H1 (cell line): ENCODE measurements around the gene TTC29. TPM values are rescaled to one million over a fixed set of nuclear protein-coding genes. Genes with fewer than 3 reads are reported as not detected.

ENCODE experiments used
- CTCF ChIA-PET: fragments of 300-600 bp; sonication (Branson Sonifier 250); formaldehyde crosslinking; loops from one replicate; lab custom pipeline; 2021; ENCODE audit not compliant: partially characterized antibody; lab: Charles Lee
- POLR2A ChIA-PET: fragments of 300-600 bp; sonication (Branson Sonifier 250); formaldehyde crosslinking; loops from one replicate; lab custom pipeline; 2021; ENCODE audit warnings: inconsistent platforms; ENCODE audit not compliant: partially characterized antibody; lab: Charles Lee
- DNase-seq, 2 experiments: peaks; one replicate each; pipeline versions ENCODE4 v3.0.0 to v3.0.0-alpha.2; 2010 to 2022; ENCODE audit warnings: low spot score in 2 of 2, low read depth in 1 of 2, mixed read lengths in 1 of 2
- FAIRE-seq: peaks from 2 replicates; lab custom pipeline; 2011; peaks lifted over from hg19 to GRCh38; lab: Jason Lieb, UNC
- H2AFZ ChIP-seq: 2 replicates; pipeline ENCODE4 v1.8.1; 2012; ENCODE audit warnings: low read length, inconsistent platforms
- H2AK5ac ChIP-seq: 2 replicates; pipeline ENCODE4 v1.6.1; 2013; ENCODE audit warnings: low read depth, low read length
- H2BK120ac ChIP-seq: replicated peaks from 2 replicates; pipeline ENCODE3; 2013; ENCODE audit warnings: low read depth, low read length, inconsistent platforms
- H2BK12ac ChIP-seq: 2 replicates; pipeline ENCODE4 v1.6.1; 2013; ENCODE audit warnings: low read depth, low read length
- H2BK15ac ChIP-seq: 2 replicates; pipeline ENCODE4 v1.6.1; 2013; ENCODE audit warnings: low read length
- H2BK20ac ChIP-seq: 2 replicates; pipeline ENCODE4 v1.6.1; 2013; ENCODE audit warnings: low read length
- H2BK5ac ChIP-seq: 2 replicates; pipeline ENCODE4 v1.6.1; 2013; ENCODE audit warnings: low read depth, low read length
- H3K14ac ChIP-seq: 2 replicates; pipeline ENCODE4 v1.6.1; 2013; ENCODE audit warnings: inconsistent platforms; ENCODE audit not compliant: insufficient read length
- H3K18ac ChIP-seq: 2 replicates; pipeline ENCODE4 v1.6.1; 2013; ENCODE audit warnings: low read length; ENCODE audit errors: extremely low read depth
- H3K23ac ChIP-seq: 2 replicates; pipeline ENCODE4 v1.6.1; 2013; ENCODE audit warnings: inconsistent platforms; ENCODE audit not compliant: insufficient read length
- H3K23me2 ChIP-seq: 2 replicates; pipeline ENCODE4 v1.6.1; 2013; ENCODE audit warnings: low read depth, low read length
- H3K27ac ChIP-seq: 2 replicates; pipeline ENCODE4 v1.6.1; 2011; ENCODE audit warnings: low read depth, low read length, inconsistent platforms
- H3K27me3 ChIP-seq, 4 experiments: replicated peaks in 1 of 4; 1 replicate in 1 of 4; 2 replicates in 3 of 4; pipeline versions ENCODE4 v1.6.1 to v1.8.1; 2011 to 2013; ENCODE audit warnings: low read length in 3 of 4, mild to moderate bottlenecking in 3 of 4, inconsistent platforms in 2 of 4, mixed read lengths in 2 of 4, moderate library complexity in 1 of 4; ENCODE audit not compliant: control insufficient read depth in 3 of 4, insufficient read depth in 3 of 4; ENCODE audit errors: extremely low read depth in 1 of 4
- H3K36me3 ChIP-seq, 4 experiments: 2 replicates each; pipeline versions ENCODE4 v1.6.1 to v1.8.1; 2011 to 2013; ENCODE audit warnings: mild to moderate bottlenecking in 4 of 4, low read length in 3 of 4, moderate library complexity in 2 of 4, control low read depth in 1 of 4, inconsistent platforms in 1 of 4; ENCODE audit not compliant: insufficient read depth in 4 of 4, control insufficient read depth in 2 of 4
- H3K4ac ChIP-seq: replicated peaks from 2 replicates; pipeline ENCODE3; 2013; ENCODE audit warnings: low read length, low read depth, mixed read lengths, inconsistent platforms; ENCODE audit not compliant: insufficient read length
- H3K4me1 ChIP-seq, 4 experiments: replicated peaks in 1 of 4; 1 replicate in 1 of 4; 2 replicates in 3 of 4; pipeline versions ENCODE4 v1.6.1 to v1.8.1; 2011 to 2013; ENCODE audit warnings: low read length in 3 of 4, inconsistent platforms in 2 of 4, mixed read lengths in 1 of 4; ENCODE audit not compliant: insufficient read depth in 4 of 4, control insufficient read depth in 3 of 4
- H3K4me2 ChIP-seq, 2 experiments: 2 replicates each; pipeline versions ENCODE4 v1.6.1 to v1.8.1; 2011 to 2013; ENCODE audit warnings: low read depth in 2 of 2, low read length in 2 of 2, control low read depth in 1 of 2, inconsistent platforms in 1 of 2, mild to moderate bottlenecking in 1 of 2; ENCODE audit not compliant: insufficient read depth in 1 of 2
- H3K4me3 ChIP-seq, 4 experiments: fragments of 200-600, 300-600 bp in 1 of 4; sonication (generic), shearing (Covaris generic), sonication (Bioruptor Twin) in 1 of 4; 2 replicates each; pipeline versions ENCODE4 v1.5.1 to v1.8.1; 2011 to 2016; ENCODE audit warnings: low read length in 4 of 4, low read depth in 3 of 4, control low read depth in 2 of 4, inconsistent platforms in 2 of 4, mild to moderate bottlenecking in 2 of 4, mixed read lengths in 1 of 4, moderate library complexity in 1 of 4; ENCODE audit not compliant: insufficient read depth in 2 of 4; ENCODE audit errors: extremely low read depth in 1 of 4
- H3K56ac ChIP-seq: replicated peaks from 2 replicates; pipeline ENCODE3; 2013; ENCODE audit warnings: low read depth, mild to moderate bottlenecking, mixed read lengths, low read length, inconsistent platforms; ENCODE audit not compliant: insufficient read length
- H3K79me1 ChIP-seq: 2 replicates; pipeline ENCODE4 v1.6.1; 2013; ENCODE audit warnings: low read depth, low read length, control low read depth
- H3K79me2 ChIP-seq, 2 experiments: 2 replicates each; pipeline versions ENCODE4 v1.6.1 to v1.8.1; 2012 to 2013; ENCODE audit warnings: low read length in 2 of 2, mild to moderate bottlenecking in 2 of 2, inconsistent platforms in 1 of 2; ENCODE audit not compliant: insufficient read depth in 2 of 2, control insufficient read depth in 1 of 2
- H3K9ac ChIP-seq, 4 experiments: replicated peaks in 1 of 4; 1 replicate in 1 of 4; 2 replicates in 3 of 4; pipeline versions ENCODE4 v1.6.1 to v1.8.1; 2011 to 2013; ENCODE audit warnings: low read depth in 3 of 4, low read length in 3 of 4, control low read depth in 2 of 4, mild to moderate bottlenecking in 2 of 4, moderate library complexity in 2 of 4, inconsistent platforms in 1 of 4; ENCODE audit errors: extremely low read depth in 1 of 4
- H3K9me3 ChIP-seq, 2 experiments: 2 replicates each; pipeline versions ENCODE4 v1.6.1 to v1.8.1; 2012 to 2013; ENCODE audit warnings: mild to moderate bottlenecking in 2 of 2, moderate library complexity in 2 of 2, control low read depth in 1 of 2, inconsistent platforms in 1 of 2, low read depth in 1 of 2, low read length in 1 of 2, mixed read lengths in 1 of 2; ENCODE audit not compliant: insufficient read depth in 2 of 2
- H4K20me1 ChIP-seq, 2 experiments: replicated peaks in 1 of 2; 2 replicates each; pipeline versions ENCODE3 to v1.8.1; 2011 to 2013; ENCODE audit warnings: inconsistent platforms in 2 of 2, low read length in 2 of 2, mild to moderate bottlenecking in 1 of 2; ENCODE audit not compliant: insufficient read depth in 2 of 2, control insufficient read depth in 1 of 2
- H4K5ac ChIP-seq: 2 replicates; pipeline ENCODE4 v1.6.1; 2013; ENCODE audit warnings: low read length, low read depth, mixed read lengths, inconsistent platforms; ENCODE audit not compliant: insufficient read length
- H4K8ac ChIP-seq: 2 replicates; pipeline ENCODE4 v1.8.0; 2013; ENCODE audit warnings: mild to moderate bottlenecking, moderate library complexity, low read length, inconsistent platforms; ENCODE audit not compliant: insufficient read depth; ENCODE audit errors: extremely low read depth
- H4K91ac ChIP-seq: replicated peaks from 2 replicates; pipeline ENCODE3; 2013; ENCODE audit warnings: low read length, mixed read lengths, inconsistent platforms; ENCODE audit not compliant: insufficient read length
- ASH2L ChIP-seq: fragments of 200-600, 300-600 bp; sonication (generic); IDR thresholded peaks from one replicate; pipeline ENCODE4 v1.7.1; 2017; ENCODE audit warnings: low read length
- BCL11A ChIP-seq, 2 experiments: IDR thresholded peaks; one replicate each; pipeline ENCODE4 v1.6.1; 2011; ENCODE audit warnings: low read depth in 2 of 2, low read length in 2 of 2, mild to moderate bottlenecking in 2 of 2
- HDAC2 ChIP-seq, 2 experiments: fragments of 300-600 bp in 1 of 2; sonication (generic) in 1 of 2; IDR thresholded peaks; 2 replicates each; pipeline ENCODE4 v1.6.1; 2011 to 2012; ENCODE audit warnings: low read depth in 2 of 2, low read length in 2 of 2, mild to moderate bottlenecking in 2 of 2, moderate library complexity in 2 of 2, borderline replicate concordance in 1 of 2, inconsistent platforms in 1 of 2
- KDM4A ChIP-seq: IDR thresholded peaks from one replicate; pipeline ENCODE4 v1.7.1; 2012; ENCODE audit warnings: low read depth, mild to moderate bottlenecking, moderate library complexity, low read length, inconsistent platforms; ENCODE audit not compliant: severe bottlenecking
- RBBP5 ChIP-seq: IDR thresholded peaks from 2 replicates; pipeline ENCODE4 v1.7.1; 2012; ENCODE audit warnings: low read depth, mild to moderate bottlenecking, inconsistent platforms, low read length, moderate library complexity, borderline replicate concordance
- SIRT6 ChIP-seq: IDR thresholded peaks from one replicate; pipeline ENCODE4 v1.7.1; 2012; ENCODE audit warnings: low read length, inconsistent platforms
- SP4 ChIP-seq: IDR thresholded peaks from 2 replicates; pipeline ENCODE4 v1.6.1; 2012; ENCODE audit warnings: low read length, inconsistent platforms
- WGBS, 2 experiments: shearing (Covaris generic) in 1 of 2; methylation state at CpG; one replicate each; pipeline versions ENCODE4 v1.1.6 to v1.1.7; 2013 to 2015; ENCODE audit warnings: low lambda C conversion rate in 2 of 2, mixed read lengths in 2 of 2, inconsistent platforms in 1 of 2, low coverage in 1 of 2, missing lambda C conversion rate in 1 of 2; ENCODE audit not compliant: insufficient replicate concordance in 2 of 2, insufficient coverage in 1 of 2, insufficient read length in 1 of 2; ENCODE audit errors: extremely low coverage in 1 of 2, missing lambda C conversion rate in 1 of 2; 5-methylcytosine and 5-hydroxymethylcytosine counted together
- polyA plus RNA-seq, 7 experiments: library from polyadenylated mRNA; depleted of rRNA in 3 of 7; stranded (reverse) in 5 of 7; unstranded in 2 of 7; fragments of >200 nt in 5 of 7; fragments of 200-250 nt in 2 of 7; gene quantifications; 1 replicate in 5 of 7; 2 replicates in 1 of 7; 4 replicates in 1 of 7; pipeline versions ENCODE4 v1.2.1 to v1.2.3, GENCODE V29; 2011 to 2013; ENCODE audit warnings: missing spikeins in 2 of 7, mixed read lengths in 2 of 7
- total RNA-seq: library from RNA; stranded (reverse); fragmentation: NEBNext Ultra II Directional; extraction: Animal tissue kit (Norgen Biotek cat#: 25700); gene quantifications from 2 replicates; pipeline ENCODE4 v1.2.1, GENCODE V29; 2021

Gene TTC29
- total and polyA plus RNA-seq, 2 of the 8 experiments (the other 6 are each of a cell fraction or from before 2014, with no cell fraction given), result 0.28 TPM; not detected in 1

- Histone ChIP-seq H3K4me2 (no peak overlapping the region), H3K4ac (no peak overlapping the region), H3K18ac (no peak overlapping the region), H4K5ac (no peak overlapping the region), H3K27ac (no peak overlapping the region), H3K23ac (no peak overlapping the region), H3K9ac (no peak overlapping the region), H3K9me3 (no peaks in the 10 kb centered on the region), H3K56ac (no peak overlapping the region), H4K8ac (no peak overlapping the region), H3K36me3 (no peaks in the 10 kb centered on the region), H4K91ac (no peak overlapping the region), H2BK5ac (no peak overlapping the region), H2AK5ac (no peak overlapping the region), H3K79me2 (no peaks in the 10 kb centered on the region), H2BK12ac (no peak overlapping the region)
- CTCF ChIA-PET, result no interaction called here
- DNase-seq (no peak), FAIRE-seq (no peak)
- 79% methylated on average over 2 of the region's 2 CpGs; no CpG with 5 or more reads in 1 of the 2 experiments for WGBS, 2 experiments
- no peak for TF ChIP-seq ASH2L
- no peak for TF ChIP-seq RBBP5
- no peak for TF ChIP-seq BCL11A (IDR thresholded peaks at IDR 0.05; ENCODE audit: low read depth in 2 of 2, low read length in 2 of 2)
- TF ChIP-seq HDAC2 (IDR thresholded peaks at IDR 0.05; ENCODE audit: borderline replicate concordance in 1 of 2, low read depth in 2 of 2, low read length in 2 of 2), result no peak
- no peak for TF ChIP-seq SP4
- no peak for TF ChIP-seq SIRT6
- no peak for TF ChIP-seq KDM4A
- TF ChIP-seq, all 59 proteins: peak for 0
- Histone ChIP-seq H3K14ac (no peak overlapping the region), H2BK15ac (no peak overlapping the region), H3K79me1 (no peaks in the 10 kb centered on the region), H3K27me3 (no peaks in the 10 kb centered on the region), H2BK20ac (no peak overlapping the region), H2BK120ac (no peak overlapping the region), H2AFZ (no peak overlapping the region; the same call in 1 of the 2 replicates), H3K4me3 (no peak overlapping the region), H3K23me2 (no peaks in the 10 kb centered on the region), H3K4me1 (no peaks in the 10 kb centered on the region), H4K20me1 (no peaks in the 10 kb centered on the region)
- POLR2A ChIA-PET, result no interaction called here
Measured at GRCh38 chr4:146852360-146852759, 93.3 kb downstream of the TTC29 start.
